NCI-H187 treated with DMSO at 0.1 percent for 48 hours (cell line): ENCODE results near the gene MITF.
"Not testable (repeated sequence)": the region's sequence is repeated elsewhere in the genome, so short reads cannot be mapped to it uniquely, and the experiment has no call there.

ENCODE experiments used
- DNase-seq: peaks from one replicate; lab custom pipeline; 2025; lab: John Stamatoyannopoulos, UW

MITF gene

GRCh38 chr3:69787436-69788168, 48.3 kb downstream of the MITF start:
- DNase-seq, result no peak

GRCh38 chr3:69791106-69791505, 51.8 kb downstream of the MITF start:
- DNase-seq, result no peak

- DNase-seq, result no peak
These were observed 52.7 kb downstream of the MITF start for GRCh38 chr3:69791919-69792399.

GRCh38 chr3:69796126-69796525, 56.9 kb downstream of the MITF start:
- not testable (repeated sequence) for DNase-seq

- DNase-seq, result no peak
These were observed 64.5 kb downstream of the MITF start for GRCh38 chr3:69803681-69804270.

GRCh38 chr3:69805491-69805890, 66.2 kb downstream of the MITF start:
- DNase-seq, result no peak

GRCh38 chr3:69806735-69807438, 67.6 kb downstream of the MITF start:
- no peak for DNase-seq

GRCh38 chr3:69807674-69808073, 68.4 kb downstream of the MITF start:
- DNase-seq, result no peak

GRCh38 chr3:69809076-69809835, 70.0 kb downstream of the MITF start:
- DNase-seq, result no peak

- DNase-seq, result no peak
These were observed 72.5 kb downstream of the MITF start for GRCh38 chr3:69811452-69812401.

GRCh38 chr3:69815970-69816369, 76.7 kb downstream of the MITF start:
- DNase-seq, result no peak

- no peak for DNase-seq
These were observed 78.7 kb downstream of the MITF start for GRCh38 chr3:69817988-69818387.

- no peak for DNase-seq
These were observed 80.0 kb downstream of the MITF start for GRCh38 chr3:69819282-69819681.

- no peak for DNase-seq
These were observed 81.9 kb downstream of the MITF start for GRCh38 chr3:69821133-69821532.

- DNase-seq, result no peak
These were observed 84.5 kb downstream of the MITF start for GRCh38 chr3:69823743-69824142.

- no peak for DNase-seq
These were observed 86.2 kb downstream of the MITF start for GRCh38 chr3:69825446-69825845.

- no peak for DNase-seq
These were observed 87.9 kb downstream of the MITF start for GRCh38 chr3:69827127-69827526.

GRCh38 chr3:69828817-69829216, 89.6 kb downstream of the MITF start:
- no peak for DNase-seq

GRCh38 chr3:69830147-69830546, 90.9 kb downstream of the MITF start:
- no peak for DNase-seq

GRCh38 chr3:69831737-69832136, 92.5 kb downstream of the MITF start:
- no peak for DNase-seq

GRCh38 chr3:69833591-69833990, 94.3 kb downstream of the MITF start:
- no peak for DNase-seq
